Right ventricle myocardium superior (tissue), 1 donor: ENCODE measurements around the gene TNRC6A. TPM values are rescaled to one million over a fixed set of nuclear protein-coding genes. Genes with fewer than 3 reads are reported as not detected.
A peak's percentile ranks its signal among the peaks of the same experiment; 100 is the strongest.
"Not testable (repeated sequence)": the region's sequence is repeated elsewhere in the genome, so short reads cannot be mapped to it uniquely, and the experiment has no call there.

ENCODE experiments used
- ATAC-seq: fragments of 200-7000 bp; cut with Tn5 transposase; one replicate; pipeline ENCODE4 v1.9.1; 2020; ENCODE audit warnings: mild to moderate bottlenecking; ENCODE audit not compliant: poor library complexity
- DNase-seq: peaks from one replicate; pipeline ENCODE4 v3.0.0-alpha.2; 2020
- intact Hi-C: fragments of 100-400 bp; cut with DNase I; formaldehyde crosslinking; loops from one replicate; pipeline ENCODE4 v1.11.2; 2022
- total RNA-seq: library from RNA; stranded (reverse); fragmentation: NEBNext Ultra II Directional; extraction: Animal tissue kit (Norgen Biotek cat#: 25700); gene quantifications from one replicate; pipeline ENCODE4 v1.2.1, GENCODE V29; 2021
- donor health status: DM: no; HTN: yes; CAD: no; lungs with severe emphysema.

The TNRC6A gene
- total RNA-seq, 1 donor from 2014 or later, result 35.6 TPM

DNA sequence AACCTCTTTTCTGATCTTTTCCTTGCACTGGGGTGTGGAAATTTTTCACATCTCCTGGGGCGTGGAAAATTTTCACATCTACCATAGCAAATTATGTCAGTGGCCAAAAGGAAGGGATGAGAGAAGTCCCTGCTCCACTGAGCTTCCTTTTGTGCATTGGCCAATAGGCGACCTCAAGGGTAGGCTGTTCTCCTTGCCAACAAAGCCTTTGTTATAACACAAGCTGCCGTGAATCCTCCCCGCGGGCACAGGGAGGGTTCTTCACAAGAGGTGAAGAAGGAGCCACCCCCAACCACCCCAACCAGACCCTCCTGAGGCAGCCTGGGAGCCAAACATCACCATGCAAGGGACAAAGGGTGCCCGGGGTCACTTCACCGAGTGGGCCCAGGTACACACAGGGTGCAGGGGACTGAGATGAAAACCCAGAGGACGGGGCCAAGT lies 122.8 kb downstream of the TNRC6A start:
- DNase-seq (no peak), ATAC-seq (no peak)
- intact Hi-C loops, result no loop called here

DNA sequence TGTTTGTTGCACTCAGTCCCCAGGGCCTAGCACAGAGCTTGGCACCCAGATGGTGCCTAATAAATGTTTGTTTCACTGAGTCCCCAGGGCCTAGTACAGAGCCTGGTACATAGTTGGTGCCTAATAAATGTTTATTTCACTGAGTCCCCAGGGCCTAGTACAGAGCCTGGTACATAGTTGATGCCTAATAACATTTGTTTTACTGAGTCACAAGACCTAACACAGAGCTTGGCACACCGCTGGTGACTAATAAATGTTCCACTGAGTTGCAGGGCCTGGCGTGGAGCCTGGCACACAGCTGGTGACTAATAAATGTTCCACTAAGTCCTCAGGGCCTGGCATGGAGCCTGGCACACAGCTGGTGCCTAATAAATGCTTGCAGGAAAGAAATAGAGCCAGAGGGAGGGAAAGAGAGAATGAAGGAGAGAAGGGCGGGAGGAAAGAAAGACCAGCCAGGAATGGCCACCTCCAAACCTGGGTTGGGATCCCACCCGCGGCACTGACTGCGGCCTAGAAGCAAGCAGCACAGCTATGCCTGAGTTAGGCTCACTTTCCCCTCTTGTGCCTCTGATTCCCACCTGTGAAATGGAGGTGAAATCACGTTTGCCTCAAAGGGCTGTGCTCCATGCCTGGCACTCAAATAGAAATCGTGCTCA lies 123.8 kb downstream of the TNRC6A start:
- no peak for DNase-seq
- no peak for ATAC-seq
- intact Hi-C loops, result no loop called here

DNA sequence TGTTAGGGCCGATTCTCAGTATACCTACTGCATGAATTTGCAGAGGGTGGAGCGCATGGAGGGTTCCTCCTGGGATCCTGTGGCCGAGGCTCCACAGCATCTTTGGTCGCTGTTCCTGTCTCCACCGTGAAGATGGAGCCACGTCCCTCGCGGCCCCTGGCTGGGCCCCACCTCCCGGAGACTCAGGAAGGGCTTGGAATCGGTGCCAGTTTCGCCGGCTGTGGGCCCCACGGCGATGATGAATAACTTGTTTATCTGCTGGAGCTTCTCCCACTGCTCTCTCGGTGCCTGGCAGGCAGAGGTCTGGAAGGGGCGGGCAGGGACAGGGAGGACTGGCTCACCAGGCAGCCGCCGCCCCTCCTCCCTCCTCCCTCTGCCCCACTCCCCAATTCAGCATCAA lies 124.4 kb downstream of the TNRC6A start:
- intact Hi-C loops, result no loop called here
- ATAC-seq, result peak; percentile 41
- DNase-seq, result no peak

DNA sequence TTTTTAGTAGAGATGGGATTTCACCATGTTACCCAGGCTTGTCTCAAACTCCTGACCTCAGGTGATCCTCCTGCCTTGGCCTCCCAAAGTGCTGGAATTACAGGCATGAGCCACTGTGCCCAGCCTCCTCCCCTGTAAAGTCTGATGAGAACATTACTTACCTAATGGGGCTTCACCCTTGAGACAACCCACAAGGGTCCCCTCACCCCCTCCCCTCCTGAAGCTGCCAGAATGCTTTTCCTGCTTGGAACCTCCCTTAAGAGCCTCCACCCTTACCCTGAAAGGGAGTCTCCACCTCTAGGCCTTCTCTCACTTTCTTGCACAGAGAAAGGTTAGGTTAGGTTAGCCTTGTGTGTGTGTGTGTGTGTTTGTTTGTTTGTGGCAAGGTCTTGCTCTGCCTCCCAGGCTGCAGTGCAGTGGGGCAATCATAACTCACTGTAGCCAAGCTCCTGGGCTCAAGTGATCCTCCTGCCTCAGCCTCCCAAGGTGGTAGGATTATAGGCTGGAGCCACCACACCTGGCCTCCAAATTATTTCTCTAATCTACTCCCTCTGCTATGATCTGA lies 125.2 kb downstream of the TNRC6A start:
- ATAC-seq (no peak), DNase-seq (no peak)
- intact Hi-C loops, result no loop called here

DNA sequence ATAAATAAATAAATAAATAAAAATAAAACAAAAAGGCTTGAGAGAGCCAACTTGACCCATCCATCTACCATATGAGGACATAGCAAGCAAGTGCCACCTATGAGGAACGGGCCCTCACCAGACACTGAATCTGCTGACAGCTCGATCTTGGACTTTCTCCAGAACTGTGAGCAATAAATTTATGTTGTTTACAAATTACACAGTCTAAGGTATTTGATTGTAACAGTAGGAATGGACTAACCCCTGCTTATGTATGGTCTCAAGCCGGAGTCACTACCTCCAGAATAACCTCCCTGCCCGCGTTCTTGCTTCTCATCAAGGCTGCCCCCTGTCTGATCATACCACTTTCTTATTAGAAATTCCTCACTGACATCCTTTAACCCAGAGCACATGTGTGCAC lies 126.2 kb downstream of the TNRC6A start:
- intact Hi-C loops, result no loop called here
- no peak for ATAC-seq
- no peak for DNase-seq

DNA sequence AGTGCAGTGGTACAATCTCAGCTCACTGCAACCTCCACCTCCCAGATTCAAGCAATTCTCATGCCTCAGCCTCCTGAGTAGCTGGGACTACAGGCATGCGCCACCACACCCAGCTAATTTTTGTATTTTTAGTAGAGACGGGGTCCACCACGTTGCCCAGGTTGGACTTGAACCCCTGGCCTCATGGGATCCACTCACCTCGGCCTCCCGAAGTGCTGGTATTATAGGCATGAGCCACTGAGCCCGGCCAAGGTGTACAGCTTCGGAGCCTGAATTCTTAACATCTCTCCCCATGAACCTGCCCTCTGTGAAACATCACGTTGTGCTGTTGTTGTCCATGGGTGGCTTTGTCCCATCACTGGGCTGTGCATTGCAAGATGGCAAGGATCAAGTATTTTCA lies 127.4 kb downstream of the TNRC6A start:
- DNase-seq, ATAC-seq, intact Hi-C loops: not testable (repeated sequence)

- ATAC-seq (peak; percentile 45), DNase-seq (peak; percentile 59)
- intact Hi-C loops, result no loop called here
Observed at GRCh38 chr16:24858219-24859041, 129.0 kb downstream of the TNRC6A start.

DNA sequence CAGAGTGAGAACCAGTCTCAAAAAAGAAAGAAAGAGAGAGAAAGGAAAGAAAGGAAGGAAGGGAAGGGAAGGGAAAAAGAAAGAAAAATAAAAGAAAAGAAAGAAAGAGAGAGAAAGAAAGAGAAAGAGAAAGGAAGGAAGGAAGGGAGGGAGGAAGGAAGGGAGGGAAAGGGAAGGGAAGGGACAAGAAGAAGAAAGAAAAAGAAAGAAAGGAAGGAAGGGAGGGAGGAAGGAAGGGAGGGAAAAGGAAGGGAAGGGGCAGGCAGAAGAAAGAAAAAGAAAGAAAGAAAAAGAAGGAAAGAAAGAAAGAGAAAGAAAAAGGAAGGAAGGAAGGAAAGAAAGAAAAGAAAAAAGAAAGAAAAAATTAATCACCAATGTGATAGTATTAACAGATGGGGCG lies 132.0 kb downstream of the TNRC6A start:
- DNase-seq (no peak), ATAC-seq (no peak)
- intact Hi-C loops, result no loop called here

GRCh38 chr16:24863582-24864437 lies 134.4 kb downstream of the TNRC6A start:
- intact Hi-C loops, result no loop called here
- ATAC-seq (no peak), DNase-seq (no peak)

DNA sequence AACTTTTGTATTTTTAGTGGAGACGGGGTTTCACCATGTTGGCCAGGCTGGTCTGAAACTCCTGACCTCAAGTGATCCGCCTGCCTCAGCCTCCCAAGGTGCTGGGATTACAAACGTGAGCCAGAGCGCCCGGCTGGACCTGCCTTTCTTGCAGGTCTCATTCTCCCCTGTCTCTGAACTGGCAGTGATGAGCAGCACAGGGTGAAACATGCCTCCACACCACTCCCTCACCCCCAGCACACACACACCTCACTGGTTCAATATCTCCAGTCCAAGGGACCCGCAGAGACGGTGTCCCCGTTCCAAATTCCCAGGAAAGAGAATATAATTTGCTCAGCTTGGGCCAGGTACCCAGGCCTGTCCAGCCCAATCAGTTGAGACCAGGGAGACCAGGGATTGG lies 139.6 kb downstream of the TNRC6A start:
- DNase-seq (no peak), ATAC-seq (no peak)
- intact Hi-C loops, result no loop called here

DNA sequence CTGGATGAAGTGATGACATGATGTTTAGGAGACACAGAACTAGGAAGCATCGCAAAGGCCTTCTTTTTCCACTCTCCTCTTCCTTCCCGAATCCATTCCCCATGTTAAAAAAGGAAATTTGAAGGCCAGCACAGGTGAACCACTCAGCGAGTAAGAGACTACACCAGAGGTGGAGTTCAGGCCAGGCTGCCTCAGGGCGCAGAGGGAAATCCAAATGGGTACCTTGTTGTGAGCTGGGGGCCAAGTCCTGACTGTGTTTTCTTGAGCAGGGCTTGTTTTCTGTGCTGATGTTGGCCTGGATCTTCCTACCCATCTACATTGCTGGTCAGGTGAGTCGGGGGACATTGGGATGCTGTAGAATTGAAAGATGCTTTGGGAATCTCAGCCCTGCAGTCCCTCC lies 142.4 kb downstream of the TNRC6A start:
- DNase-seq, result no peak
- no peak for ATAC-seq
- intact Hi-C loops, result no loop called here

DNA sequence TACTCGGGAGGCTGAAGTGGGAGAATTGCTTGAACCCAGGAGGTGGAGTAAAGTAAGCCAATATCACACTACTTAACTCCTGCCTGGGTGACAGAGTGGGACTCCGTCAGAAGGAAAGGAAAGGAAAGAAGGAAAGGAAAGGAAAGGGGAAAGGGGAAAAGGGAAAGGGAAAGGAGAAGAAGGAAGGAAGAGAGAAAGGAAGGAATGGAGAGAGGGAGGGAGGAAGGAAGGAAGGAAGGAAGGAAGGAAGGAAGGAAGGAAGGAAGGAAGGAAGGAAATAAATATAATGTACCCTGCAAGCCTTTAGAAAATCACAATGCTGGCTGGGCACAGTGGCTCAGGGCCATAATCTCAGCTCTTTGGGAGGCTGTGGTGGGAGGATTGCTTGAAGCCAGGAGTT lies 143.6 kb downstream of the TNRC6A start:
- ATAC-seq (no peak), DNase-seq (no peak)

GRCh38 chr16:24875466-24875865 lies 146.0 kb downstream of the TNRC6A start:
- ATAC-seq (no peak), DNase-seq (no peak)
- intact Hi-C loops, result no loop called here

More for the DNA sequence above, 143.6 kb downstream of the TNRC6A start:
- intact Hi-C loops, result no loop called here

Other genes starting within 250 kb of the TNRC6A start
- 27.7 TPM for gene RBBP6, start 190.1 kb upstream of the TNRC6A start, total RNA-seq
- not detected for gene SLC5A11, start 116.3 kb downstream of the TNRC6A start, total RNA-seq